K562 (cell line): ENCODE results near the gene VRK3. TPM values are rescaled to one million over a fixed set of nuclear protein-coding genes. Genes with fewer than 3 reads are reported as not detected.

Experiments
- ATF3 ChIP-seq, 2 experiments: fragments of 450-650 bp in 1 of 2; sonication (generic) in 1 of 2; formaldehyde crosslinking in 1 of 2; IDR thresholded peaks in 1 of 2; conservative IDR thresholded peaks in 1 of 2; 2 replicates each; pipeline versions ENCODE4 v1.6.1 to v1.8.1; 2016 to 2023; ENCODE audit warnings: mild to moderate bottlenecking in 2 of 2, moderate library complexity in 2 of 2, inconsistent platforms in 1 of 2, missing genetic modification reagents in 1 of 2
- ATF6 ChIP-seq: sonication (generic); formaldehyde crosslinking; IDR thresholded peaks from 2 replicates; pipeline ENCODE4 v1.4.0; 2020; ENCODE audit warnings: mild to moderate bottlenecking, missing genetic modification reagents
- CCNT2 ChIP-seq: IDR thresholded peaks from 2 replicates; pipeline ENCODE4 v1.6.1; 2011; ENCODE audit warnings: borderline replicate concordance, low read depth, mild to moderate bottlenecking, moderate library complexity, mixed read lengths, low read length; ENCODE audit not compliant: insufficient read length; ENCODE audit errors: extremely low read depth
- CHD2 ChIP-seq: IDR thresholded peaks from 2 replicates; pipeline ENCODE4 v1.6.1; 2011; ENCODE audit warnings: low read depth, low read length
- ERF ChIP-seq: fragments of 450-650 bp; formaldehyde crosslinking; IDR thresholded peaks from 2 replicates; pipeline ENCODE4 v1.4.0; 2020; ENCODE audit warnings: mild to moderate bottlenecking, mixed read lengths
- FOXM1 ChIP-seq, 2 experiments: fragments of 450-650 bp in 1 of 2; sonication (generic) in 1 of 2; formaldehyde crosslinking in 1 of 2; IDR thresholded peaks; 2 replicates each; pipeline versions ENCODE4 v1.6.1 to v1.9.0; 2017 to 2022; ENCODE audit warnings: low read depth in 2 of 2, mild to moderate bottlenecking in 2 of 2, missing genetic modification reagents in 1 of 2, moderate library complexity in 1 of 2
- HOXB6 ChIP-seq: fragments of 250-450 bp; sonication (Bioruptor Pico); IDR thresholded peaks from 2 replicates; pipeline ENCODE4 v1.5.1; 2022; ENCODE audit warnings: mild to moderate bottlenecking, borderline replicate concordance
- KAT7 ChIP-seq: sonication (generic); formaldehyde crosslinking; IDR thresholded peaks from 2 replicates; pipeline ENCODE4 v1.8.0; 2022; ENCODE audit warnings: missing genetic modification reagents, mild to moderate bottlenecking, borderline replicate concordance
- NR2C2 ChIP-seq, 2 experiments: fragments of 200-800 bp in 1 of 2; sonication (Bioruptor generic) in 1 of 2; sonication (generic) in 1 of 2; formaldehyde crosslinking in 1 of 2; IDR thresholded peaks; 2 replicates each; pipeline versions ENCODE4 v1.6.1 to v1.8.0; 2016 to 2022; ENCODE audit warnings: mild to moderate bottlenecking in 1 of 2, missing compliant biosample characterization in 1 of 2, missing genetic modification characterization in 1 of 2, missing genetic modification reagents in 1 of 2
- PHF20 ChIP-seq: fragments of 450-650 bp; IDR thresholded peaks from 2 replicates; pipeline ENCODE4 v1.6.1; 2018; ENCODE audit not compliant: partially characterized antibody
- POLR2G ChIP-seq: fragments of 200-400 bp; formaldehyde crosslinking; IDR thresholded peaks from 2 replicates; pipeline ENCODE4 v1.6.1; 2017; ENCODE audit warnings: low read depth, mild to moderate bottlenecking, antibody characterized with exemption, low read length, moderate library complexity
- PYGO2 ChIP-seq: fragments of 450-650 bp; IDR thresholded peaks from 2 replicates; pipeline ENCODE4 v1.6.1; 2016; ENCODE audit warnings: mild to moderate bottlenecking, missing genetic modification characterization, moderate library complexity, missing compliant biosample characterization
- SRSF9 ChIP-seq: fragments of 200-400 bp; formaldehyde crosslinking; IDR thresholded peaks from 2 replicates; pipeline ENCODE4 v1.6.1; 2017; ENCODE audit warnings: low read depth, low read length, borderline replicate concordance
- TAF1 ChIP-seq: IDR thresholded peaks from 2 replicates; pipeline ENCODE4 v1.6.1; 2011; ENCODE audit warnings: mild to moderate bottlenecking, low read length, moderate library complexity; ENCODE audit not compliant: insufficient read depth, control insufficient read depth, severe bottlenecking; ENCODE audit errors: extremely low read depth
- YBX1 ChIP-seq: fragments of 450-650 bp; IDR thresholded peaks from 2 replicates; pipeline ENCODE4 v1.7.1; 2016; ENCODE audit warnings: mild to moderate bottlenecking
- ZBTB1 ChIP-seq: sonication (generic); formaldehyde crosslinking; IDR thresholded peaks from 2 replicates; pipeline ENCODE4 v1.8.1; 2023; ENCODE audit warnings: missing genetic modification reagents, low read depth, mild to moderate bottlenecking, borderline replicate concordance
- ZFP30 ChIP-seq: fragments of 250-450 bp; sonication (Bioruptor Pico); IDR thresholded peaks from 2 replicates; pipeline ENCODE4 v1.8.0; 2022; ENCODE audit warnings: moderate library complexity, mild to moderate bottlenecking, inconsistent platforms, borderline replicate concordance
- ZNF77 ChIP-seq: fragments of 250-450 bp; sonication (Bioruptor Pico); IDR thresholded peaks from 2 replicates; pipeline ENCODE4 v1.5.0; 2020
- polyA plus RNA-seq, 8 experiments: library from polyadenylated mRNA; depleted of rRNA in 4 of 8; stranded (reverse) in 5 of 8; unstranded in 3 of 8; fragments of >200 nt; fragmentation: Nextera tagmentation in 2 of 8; fragmentation: Illumina TruSeq in 1 of 8; extraction: Ambion mirVana in 2 of 8; extraction: Trizol in 1 of 8; gene quantifications; 2 replicates each; pipeline versions ENCODE4 v1.2.1 to v1.2.3, GENCODE V29; 2011 to 2014; ENCODE audit warnings: inconsistent platforms in 1 of 8, missing spikeins in 1 of 8
- total RNA-seq, 7 experiments: library from RNA; depleted of rRNA in 6 of 7; stranded (reverse); fragments of >200 nt in 6 of 7; fragmentation: Illumina TruSeq in 2 of 7; extraction: Trizol in 2 of 7; gene quantifications; 2 replicates each; pipeline versions ENCODE4 v1.2.1 to v1.2.3, GENCODE V29; 2011 to 2021; ENCODE audit warnings: low replicate concordance in 1 of 7
- TF ChIP-seq, protein P1 (sequence below): fragments of 450-650 bp; formaldehyde crosslinking; IDR thresholded peaks from 2 replicates; pipeline ENCODE4 v1.4.0; 2020; ENCODE audit warnings: mild to moderate bottlenecking, moderate library complexity

Gene VRK3
- total and polyA plus RNA-seq, 9 of the 15 experiments (the other 6 are each of a cell fraction or from before 2014, with no cell fraction given), result 25.6 to 94.3 (median 42.9) TPM

GRCh38 chr19:49929611-49930482 is 95.3 kb downstream of the VRK3 start (continued):
- TF ChIP-seq NR2C2 (CRISPR knock-in tag; IDR thresholded peaks at IDR 0.05), result no peak
- peak; percentile 33 for TF ChIP-seq NR2C2 (tag; IDR thresholded peaks at IDR 0.05)
- TF ChIP-seq PYGO2, result no peak
- peak; percentile 21; the same call in 1 of the 2 replicates for TF ChIP-seq HOXB6 (CRISPR knock-in tag)
- TF ChIP-seq YBX1, result no peak
- TF ChIP-seq TAF1, result peak; percentile 64
- no peak for TF ChIP-seq ZBTB1
- 0 out of 2 replicates have a peak, but pooled peaks have one; percentile 65 for TF ChIP-seq ZNF77 (CRISPR knock-in tag)
- peak; percentile 96 for TF ChIP-seq KAT7 (CRISPR knock-in tag)
- TF ChIP-seq CCNT2, result peak; percentile 11
- TF ChIP-seq ATF3 (IDR thresholded peaks at IDR 0.05), result no peak
- peak; percentile 12; the same call in 1 of the 2 replicates for TF ChIP-seq ATF3 (CRISPR knock-in tag; conservative IDR thresholded peaks at IDR 0.05)
- TF ChIP-seq CHD2, result peak; percentile 29; the same call in 1 of the 2 replicates
- no peak for TF ChIP-seq ZFP30 (CRISPR knock-in tag)
- no peak for TF ChIP-seq ATF6 (CRISPR knock-in tag)
- peak; percentile 88 for TF ChIP-seq ERF (CRISPR knock-in tag)
- TF ChIP-seq PHF20, result no peak
- TF ChIP-seq POLR2G, result peak; percentile 91
- TF ChIP-seq, protein P1, sequence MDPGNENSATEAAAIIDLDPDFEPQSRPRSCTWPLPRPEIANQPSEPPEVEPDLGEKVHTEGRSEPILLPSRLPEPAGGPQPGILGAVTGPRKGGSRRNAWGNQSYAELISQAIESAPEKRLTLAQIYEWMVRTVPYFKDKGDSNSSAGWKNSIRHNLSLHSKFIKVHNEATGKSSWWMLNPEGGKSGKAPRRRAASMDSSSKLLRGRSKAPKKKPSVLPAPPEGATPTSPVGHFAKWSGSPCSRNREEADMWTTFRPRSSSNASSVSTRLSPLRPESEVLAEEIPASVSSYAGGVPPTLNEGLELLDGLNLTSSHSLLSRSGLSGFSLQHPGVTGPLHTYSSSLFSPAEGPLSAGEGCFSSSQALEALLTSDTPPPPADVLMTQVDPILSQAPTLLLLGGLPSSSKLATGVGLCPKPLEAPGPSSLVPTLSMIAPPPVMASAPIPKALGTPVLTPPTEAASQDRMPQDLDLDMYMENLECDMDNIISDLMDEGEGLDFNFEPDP (CRISPR knock-in tag), result 0 out of 2 replicates have a peak, but pooled peaks have one; percentile 53
- no peak for TF ChIP-seq FOXM1 (IDR thresholded peaks at IDR 0.05; ENCODE audit: low read depth)
- TF ChIP-seq FOXM1 (CRISPR knock-in tag; IDR thresholded peaks at IDR 0.05; ENCODE audit: low read depth), result peak; percentile 84; the same call in 1 of the 2 replicates
- no peak for TF ChIP-seq SRSF9
